ENCODE data around the gene KIF1C.
"Not testable (repeated sequence)": the region's sequence is repeated elsewhere in the genome, so short reads cannot be mapped to it uniquely, and the experiment has no call there.

KIF1C gene

GRCh38 chr17:5002121-5002788, 4.5 kb downstream of the KIF1C start:
- no peak for DNase-seq (ENCODE audit: low read depth in 3 of 3)

GRCh38 chr17:5003214-5003867, 5.6 kb downstream of the KIF1C start:
- DNase-seq (ENCODE audit: low read depth in 3 of 3), result no peak

DNA sequence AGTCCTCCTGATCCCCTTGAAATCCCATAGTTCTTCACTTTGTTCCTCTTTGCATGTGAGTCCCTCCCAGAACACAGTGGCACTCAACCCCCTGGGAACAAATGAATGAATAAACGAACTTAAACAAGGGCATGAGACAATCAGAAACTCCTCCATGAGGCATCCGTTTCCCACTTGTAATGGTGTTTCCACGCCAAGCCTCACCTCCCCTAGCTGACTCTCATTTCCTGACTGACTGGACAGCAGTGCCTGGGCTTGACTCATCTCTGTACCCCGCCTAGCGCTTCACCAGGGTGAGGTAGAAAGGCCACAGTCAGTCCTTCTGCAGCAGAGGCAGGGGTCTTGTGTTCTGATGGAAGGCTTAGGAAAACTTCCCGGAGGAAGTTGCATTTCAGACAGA, 14.2 kb downstream of the KIF1C start:
- DNase-seq (ENCODE audit: low read depth in 3 of 3), result no peak

DNA sequence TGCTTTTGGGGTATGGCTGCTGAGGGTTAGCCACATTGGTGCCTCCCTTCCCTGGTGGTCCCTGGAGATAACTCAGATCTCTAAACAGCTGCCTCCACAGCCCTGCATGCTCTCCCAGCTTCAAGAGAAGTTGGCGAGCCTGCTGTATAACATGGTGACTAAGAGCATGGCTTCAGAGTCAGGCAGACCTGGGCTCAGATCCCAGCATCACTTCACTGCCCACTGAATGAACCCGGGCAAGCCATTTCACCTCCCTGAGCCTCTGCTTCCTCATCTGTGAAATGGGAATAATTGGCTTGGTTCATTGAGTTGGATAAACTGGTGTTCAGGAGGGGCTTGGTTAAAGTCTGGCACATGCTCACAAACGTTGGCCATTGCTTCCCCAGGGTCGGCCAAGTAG, 16.6 kb downstream of the KIF1C start:
- DNase-seq (ENCODE audit: low read depth in 3 of 3), result no peak

- peak in 2 of 3 experiments; percentile 22 to 32 for DNase-seq (ENCODE audit: low read depth in 3 of 3)
These were observed 21.8 kb downstream of the KIF1C start for GRCh38 chr17:5019475-5019956.

DNA sequence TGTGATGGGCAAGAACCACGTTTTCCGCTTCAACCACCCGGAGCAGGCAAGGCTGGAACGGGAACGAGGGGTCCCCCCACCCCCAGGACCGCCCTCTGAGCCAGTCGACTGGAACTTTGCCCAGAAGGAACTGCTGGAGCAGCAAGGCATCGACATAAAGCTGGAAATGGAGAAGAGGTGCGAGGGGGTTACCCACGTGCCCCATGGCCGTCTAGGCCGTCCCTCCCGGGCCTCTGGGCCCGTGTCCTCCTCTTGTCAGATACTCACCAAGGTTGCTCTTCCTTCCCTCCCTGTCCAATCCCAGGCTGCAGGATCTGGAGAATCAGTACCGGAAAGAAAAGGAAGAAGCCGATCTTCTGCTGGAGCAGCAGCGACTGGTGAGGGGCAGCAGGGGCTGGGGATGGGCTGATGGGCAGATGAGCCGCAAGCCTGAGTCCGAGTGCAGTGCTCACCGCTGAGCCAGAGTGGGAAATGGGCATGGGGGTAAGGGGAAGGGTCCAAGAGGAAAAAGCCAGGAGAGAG, 22.8 kb downstream of the KIF1C start:
- DNase-seq (ENCODE audit: low read depth in 3 of 3), result no peak

- no peak for DNase-seq (ENCODE audit: low read depth in 3 of 3)
These were observed 24.5 kb downstream of the KIF1C start for GRCh38 chr17:5022171-5022711.

DNA sequence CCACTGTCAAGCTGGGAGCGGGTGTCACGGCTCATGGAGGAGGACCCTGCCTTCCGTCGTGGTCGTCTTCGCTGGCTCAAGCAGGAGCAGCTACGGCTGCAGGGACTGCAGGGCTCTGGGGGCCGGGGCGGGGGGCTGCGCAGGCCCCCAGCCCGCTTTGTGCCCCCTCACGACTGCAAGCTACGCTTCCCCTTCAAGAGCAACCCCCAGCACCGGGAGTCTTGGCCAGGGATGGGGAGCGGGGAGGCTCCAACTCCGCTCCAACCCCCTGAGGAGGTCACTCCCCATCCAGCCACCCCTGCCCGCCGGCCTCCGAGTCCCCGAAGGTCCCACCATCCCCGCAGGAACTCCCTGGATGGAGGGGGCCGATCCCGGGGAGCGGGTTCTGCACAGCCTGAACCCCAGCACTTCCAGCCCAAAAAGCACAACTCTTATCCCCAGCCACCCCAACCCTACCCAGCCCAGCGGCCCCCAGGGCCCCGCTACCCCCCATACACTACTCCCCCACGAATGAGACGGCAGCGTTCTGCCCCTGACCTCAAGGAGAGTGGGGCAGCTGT, 25.9 kb downstream of the KIF1C start:
- DNase-seq (ENCODE audit: low read depth in 3 of 3), result no peak

DNA sequence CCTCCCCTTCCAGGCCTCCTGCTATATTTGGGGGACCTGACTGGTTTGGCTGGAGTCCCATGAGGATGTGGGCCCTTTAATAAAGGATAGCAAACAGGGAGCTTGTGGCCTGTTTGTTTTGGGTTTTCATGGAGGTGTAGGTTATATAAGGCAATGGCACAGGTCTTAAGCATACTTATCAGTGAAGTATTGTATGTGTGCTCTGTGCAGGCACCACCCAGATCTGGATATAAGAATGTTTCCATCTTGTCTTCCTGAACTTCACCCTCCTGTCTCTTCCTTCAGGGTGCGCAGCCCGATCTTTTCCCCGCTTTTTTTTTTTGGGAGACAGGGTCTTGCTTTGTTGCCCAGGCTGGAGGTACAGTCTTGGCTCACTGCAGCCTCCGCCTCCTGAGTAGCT, 26.9 kb downstream of the KIF1C start:
- no peak for DNase-seq (ENCODE audit: low read depth in 3 of 3)

DNA sequence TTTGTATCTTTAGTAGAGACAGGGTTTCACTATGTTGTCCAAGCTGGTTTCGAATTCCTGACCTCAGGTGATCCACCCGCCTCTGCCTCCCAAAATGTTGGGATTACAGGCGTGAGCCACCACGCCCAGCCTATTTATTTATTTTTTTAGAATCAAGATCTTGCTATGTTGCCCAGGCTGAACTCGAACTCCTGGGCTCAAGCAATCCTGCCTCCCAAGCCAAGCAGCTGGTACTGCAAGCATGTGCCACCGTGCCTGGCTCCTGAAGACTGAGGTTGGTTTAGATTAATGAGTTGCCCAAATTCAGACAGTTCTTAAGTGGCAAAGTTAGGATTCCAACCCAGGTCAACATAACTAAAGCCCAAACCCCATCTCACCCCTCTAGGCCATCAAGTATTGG, 29.5 kb downstream of the KIF1C start:
- no peak for DNase-seq (ENCODE audit: low read depth in 3 of 3)

DNA sequence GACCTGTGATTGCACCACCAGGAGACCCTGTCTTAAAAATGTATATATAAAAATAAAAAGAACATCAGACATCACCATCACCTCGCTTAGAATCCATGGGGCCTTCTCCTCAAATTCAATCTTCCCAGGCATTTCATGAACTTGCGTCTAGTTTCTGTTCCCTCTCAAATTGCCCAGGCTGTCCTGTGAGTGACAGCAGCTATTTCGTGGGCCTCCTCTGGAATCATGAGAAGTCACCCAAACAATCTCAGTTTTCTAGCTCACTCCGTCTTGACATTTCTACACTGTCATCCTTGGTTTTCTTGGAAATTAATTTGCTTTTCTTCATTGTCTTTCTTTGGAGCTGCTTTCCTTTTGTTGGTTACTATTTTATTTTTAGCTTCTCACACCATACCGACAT, 30.2 kb downstream of the KIF1C start:
- no peak for DNase-seq (ENCODE audit: low read depth in 3 of 3)

DNA sequence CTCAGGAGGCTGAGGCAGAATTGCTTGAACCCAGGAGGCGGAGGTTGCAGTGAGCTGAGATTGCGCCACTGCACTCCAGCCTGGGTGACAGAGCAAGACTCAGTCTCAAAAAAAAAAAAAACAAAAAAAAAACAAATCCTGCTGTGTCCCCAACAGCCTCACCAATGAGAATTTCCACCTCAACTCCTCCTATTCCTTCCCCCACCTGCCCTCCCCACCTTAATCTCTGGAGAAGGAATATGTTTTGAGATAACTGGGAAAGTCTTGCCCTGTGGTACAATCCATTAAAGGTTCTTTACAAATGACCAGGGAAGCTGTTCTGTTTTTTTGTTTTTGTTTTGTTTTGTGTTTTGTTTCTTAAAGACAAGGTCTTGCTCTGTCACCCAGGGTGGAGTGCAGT, 32.4 kb downstream of the KIF1C start:
- DNase-seq (ENCODE audit: low read depth in 3 of 3), result not testable (repeated sequence)

GRCh38 chr17:5031365-5032082, 33.8 kb downstream of the KIF1C start:
- DNase-seq (ENCODE audit: low read depth in 3 of 3), result peak; percentile 70 to 77 (median 74)

DNA sequence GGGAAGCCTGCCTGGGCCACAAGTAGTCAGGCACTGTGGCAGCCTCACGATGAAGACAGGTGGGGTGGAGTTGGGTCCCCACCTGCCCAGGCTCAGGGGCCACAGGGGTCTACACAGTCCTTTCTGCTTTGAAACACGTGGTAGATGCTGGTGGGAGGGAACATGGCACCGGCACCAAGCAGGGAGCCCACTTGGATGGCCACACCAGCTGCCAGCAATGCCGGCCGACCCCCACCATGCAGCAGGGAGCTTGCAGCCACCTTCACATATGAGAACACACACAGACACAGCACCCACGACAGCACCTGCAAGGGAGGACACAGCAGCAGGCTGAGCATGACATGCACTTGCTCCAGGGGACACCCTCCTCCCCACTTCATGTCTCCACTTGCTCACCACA, 35.1 kb downstream of the KIF1C start:
- DNase-seq (ENCODE audit: low read depth in 3 of 3), result no peak

DNA sequence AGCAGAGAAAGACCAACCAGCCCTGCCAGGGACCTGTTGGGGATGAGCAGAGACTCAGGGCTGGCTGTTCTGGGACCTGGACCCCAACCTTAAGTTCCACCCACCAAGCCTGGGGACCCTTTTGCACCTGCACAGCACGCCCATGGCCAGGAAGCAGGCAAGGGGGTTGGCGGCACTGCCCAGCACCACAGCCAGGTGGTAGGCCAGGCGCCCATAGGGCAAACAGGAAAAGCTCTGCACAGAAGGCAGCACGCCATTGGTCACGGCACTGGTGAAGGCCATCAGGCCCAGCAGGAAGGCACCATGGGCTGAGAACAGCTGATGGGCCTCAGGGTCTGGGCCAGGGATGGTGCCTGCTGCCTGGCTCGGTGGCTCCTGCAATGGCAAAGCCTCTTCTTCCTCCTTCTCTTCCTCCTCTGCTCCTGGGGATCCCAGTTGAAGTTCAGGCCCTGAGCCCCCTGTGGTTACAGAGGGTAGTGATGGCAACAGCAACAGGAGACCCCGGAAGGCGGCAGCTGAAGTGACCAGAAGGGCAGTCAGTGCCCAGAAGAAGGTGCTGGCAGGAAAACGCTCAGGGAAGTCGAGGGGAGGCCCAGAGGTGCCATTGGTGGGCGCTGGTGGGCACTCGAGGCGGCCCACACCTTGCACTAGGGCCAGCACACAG, 35.7 kb downstream of the KIF1C start:
- no peak for DNase-seq (ENCODE audit: low read depth in 3 of 3)

GRCh38 chr17:5034063-5034462, 36.3 kb downstream of the KIF1C start:
- DNase-seq (ENCODE audit: low read depth in 3 of 3), result no peak

DNA sequence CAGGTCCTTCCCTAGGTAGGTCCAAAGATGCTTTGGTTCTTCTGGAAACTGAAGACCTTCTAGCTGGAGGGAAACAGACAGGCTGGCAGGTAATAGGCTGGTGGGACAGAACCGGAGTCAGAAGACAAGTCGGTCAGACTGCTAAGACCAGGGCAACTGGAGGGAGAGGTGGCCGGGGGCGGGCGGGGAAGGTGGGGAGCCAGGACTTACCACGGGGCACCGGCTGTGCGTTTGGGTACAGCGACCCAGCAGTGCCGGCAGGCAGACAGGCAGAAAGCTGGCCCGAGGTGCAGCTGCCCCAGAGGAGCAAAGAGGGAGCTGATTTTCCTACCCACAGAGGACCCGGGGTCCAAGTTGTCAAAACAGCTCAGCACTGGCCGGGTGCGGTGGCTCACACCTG, 36.9 kb downstream of the KIF1C start:
- no peak for DNase-seq (ENCODE audit: low read depth in 3 of 3)

- no peak for DNase-seq (ENCODE audit: low read depth in 3 of 3)
These were observed 37.6 kb downstream of the KIF1C start, which contains the start of gene SLC52A1 for GRCh38 chr17:5035315-5035714. Gene SLC52A1, minus strand, starts transcription at chr17:5035426. Its CDS starts 820 bp downstream, at chr17:5034606.

GRCh38 chr17:5042157-5043022, 44.6 kb downstream of the KIF1C start:
- peak in 1 of 3 experiments; percentile 24 for DNase-seq (ENCODE audit: low read depth in 3 of 3)

- no peak for DNase-seq (ENCODE audit: low read depth in 3 of 3)
These were observed 45.8 kb downstream of the KIF1C start for GRCh38 chr17:5043524-5043923.

Measured in stimulated activated CD4-positive, alpha-beta T cell treated with anti-CD3 and anti-CD28 coated beads, TNF-alpha, amount 100 ng/mL, for 4 hours (primary cell).